HG02610 (cell line): ENCODE measurements around the gene EPB41.
"Not testable (repeated sequence)": the region's sequence is repeated elsewhere in the genome, so short reads cannot be mapped to it uniquely, and the experiment has no call there.

Experiments used
- ATAC-seq: cut with Tn5 transposase; IDR thresholded peaks from one replicate; pipeline ENCODE4 v1.9.1; 2021; ENCODE audit warnings: mild to moderate bottlenecking, moderate library complexity; ENCODE audit not compliant: unreplicated experiment

Gene EPB41

DNA sequence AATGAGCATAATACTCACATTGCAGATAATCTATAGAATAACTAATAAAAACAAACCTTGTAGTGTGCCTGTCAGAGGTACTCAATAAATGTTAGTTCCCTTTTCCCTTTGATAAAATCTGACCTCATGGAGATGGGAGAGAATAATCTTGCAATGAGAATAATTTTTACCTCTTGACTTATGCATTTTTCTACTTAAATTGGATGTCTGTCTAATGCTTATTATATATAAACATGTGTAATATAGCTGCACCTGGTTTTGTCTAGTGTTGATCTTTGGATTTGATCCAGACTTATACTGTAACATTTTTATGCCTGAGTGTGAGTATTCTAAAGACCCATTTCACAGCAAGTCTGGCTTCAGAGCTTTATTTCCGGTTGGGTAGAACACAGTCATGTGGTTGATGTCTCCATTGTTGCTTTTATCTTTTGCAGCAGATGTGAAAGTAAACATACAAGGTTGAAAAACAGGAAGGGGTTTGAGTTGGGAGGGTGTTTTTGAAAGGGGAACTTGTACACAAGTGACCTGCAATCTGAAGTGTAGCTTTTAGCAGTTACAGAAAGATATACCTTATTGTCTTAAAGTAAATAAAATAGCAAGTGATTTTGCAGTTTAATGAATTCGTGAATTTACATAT lies 12.4 kb downstream of the EPB41 start:
- peak; percentile 82 for ATAC-seq

DNA sequence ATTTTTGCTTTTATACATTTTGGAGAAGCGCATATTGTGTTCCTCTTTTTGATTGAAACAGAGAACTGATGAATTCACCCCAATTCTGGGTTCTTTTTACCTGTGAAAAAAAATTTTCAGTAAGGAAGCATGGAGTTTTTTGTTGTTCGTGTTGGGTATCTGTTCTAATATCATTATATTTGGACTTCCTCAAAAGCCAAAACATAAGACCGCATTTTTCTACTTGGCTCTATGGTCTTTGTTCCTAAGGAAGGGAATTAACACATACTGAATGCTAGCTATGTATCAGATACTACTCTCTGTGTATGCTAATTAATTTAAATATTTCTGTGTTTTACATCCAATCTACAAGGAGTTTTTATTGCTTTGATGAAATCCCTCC lies 12.9 kb downstream of the EPB41 start:
- ATAC-seq = no peak

DNA sequence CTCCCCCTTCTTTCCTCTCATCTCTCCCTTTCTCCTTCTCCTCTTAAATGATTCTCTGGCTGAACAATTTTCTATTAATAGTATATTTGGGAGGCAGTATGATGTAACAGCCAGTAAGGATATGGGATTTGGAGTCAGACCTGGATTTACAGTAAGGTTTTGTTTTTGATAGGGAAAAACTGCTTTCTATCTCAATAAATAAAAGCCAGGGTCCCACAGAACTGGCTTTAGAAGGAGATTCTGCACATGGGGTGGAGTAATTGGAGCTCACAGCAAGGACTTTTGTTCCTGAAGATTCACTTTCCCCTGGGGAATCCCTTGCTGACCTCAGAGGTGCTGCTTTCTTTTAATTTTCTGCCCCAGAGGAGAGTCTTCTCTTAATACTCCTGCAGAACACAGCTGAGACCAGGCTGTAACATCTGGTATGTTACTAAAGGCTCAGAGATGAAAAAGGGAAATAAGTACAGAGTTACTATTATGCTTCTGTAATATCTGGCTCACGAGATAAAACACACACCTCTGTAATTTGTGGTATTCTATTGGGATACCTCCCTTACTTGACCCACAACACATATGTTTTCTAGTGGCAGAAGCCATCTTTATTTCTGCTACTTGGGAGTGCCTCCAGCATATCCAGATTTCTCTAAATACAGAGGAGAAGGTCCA lies 13.4 kb downstream of the EPB41 start:
- no peak for ATAC-seq

DNA sequence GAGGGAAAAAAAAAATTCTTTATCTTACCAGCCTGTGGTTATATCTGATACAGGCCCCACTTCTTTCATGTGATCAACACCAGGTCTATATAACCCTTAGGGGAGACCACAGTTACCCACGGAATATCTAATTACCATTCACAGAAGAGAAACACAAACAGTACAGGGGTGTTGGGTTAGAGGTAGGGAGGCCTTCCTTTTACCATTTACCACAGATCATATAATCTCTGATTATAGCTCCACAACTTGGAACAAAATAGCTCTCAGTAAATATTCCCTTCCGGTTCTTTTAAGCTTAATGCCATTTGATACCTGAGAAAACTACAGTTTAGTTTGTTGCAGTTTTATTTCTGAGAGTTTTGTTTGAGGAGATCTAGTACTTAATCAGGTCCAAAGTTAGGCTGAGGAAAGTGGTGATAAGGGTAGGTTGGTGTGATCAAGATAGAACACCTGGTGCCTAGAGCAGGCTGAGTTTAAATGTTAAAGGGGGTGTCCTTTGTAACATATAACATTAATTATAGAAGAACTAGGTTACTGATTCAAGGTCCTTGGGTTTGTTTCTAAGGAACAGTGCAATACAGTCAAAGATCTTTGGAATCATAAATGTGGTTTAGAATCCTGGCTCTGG lies 14.1 kb downstream of the EPB41 start:
- no peak for ATAC-seq

GRCh38 chr1:28933277-28933676 lies 18.9 kb downstream of the EPB41 start:
- no peak for ATAC-seq

DNA sequence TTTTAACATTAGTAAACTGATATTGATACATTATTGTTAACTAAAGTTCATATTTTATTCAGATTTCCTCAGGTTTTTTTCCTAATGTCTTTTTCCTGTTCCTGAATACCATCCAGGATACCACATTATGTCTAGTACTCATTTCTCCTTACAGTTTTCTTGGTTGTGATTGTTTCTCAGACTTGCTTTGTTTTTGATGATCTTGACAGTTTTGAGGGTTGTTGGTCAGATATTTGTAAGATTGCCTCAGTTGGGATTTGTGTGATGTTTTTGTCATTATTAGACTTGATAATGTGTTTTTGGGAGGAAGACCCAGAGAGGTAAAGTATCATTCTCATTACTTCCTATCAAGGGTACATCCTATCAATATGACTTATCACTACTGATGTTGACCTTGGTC lies 19.5 kb downstream of the EPB41 start:
- no peak for ATAC-seq

DNA sequence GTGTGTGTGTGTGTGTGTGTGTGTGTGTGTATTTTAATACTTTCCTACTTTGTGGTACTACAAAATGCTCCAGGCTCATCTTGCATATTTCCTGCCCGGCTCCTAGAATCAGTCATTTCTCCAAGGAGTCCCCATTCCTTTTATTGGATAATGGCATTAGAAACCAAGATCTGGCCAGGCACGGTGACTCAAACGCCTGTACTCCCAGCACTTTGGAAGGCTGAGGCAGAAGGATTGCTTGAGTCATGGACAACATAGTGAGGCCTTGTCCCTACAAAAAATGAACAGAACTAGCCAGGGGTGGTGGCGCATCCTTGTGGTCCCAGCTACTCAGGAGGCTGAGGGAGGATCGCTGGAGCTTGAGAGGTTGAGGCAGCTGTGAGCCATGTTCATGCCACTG lies 20.3 kb downstream of the EPB41 start:
- ATAC-seq = no peak

DNA sequence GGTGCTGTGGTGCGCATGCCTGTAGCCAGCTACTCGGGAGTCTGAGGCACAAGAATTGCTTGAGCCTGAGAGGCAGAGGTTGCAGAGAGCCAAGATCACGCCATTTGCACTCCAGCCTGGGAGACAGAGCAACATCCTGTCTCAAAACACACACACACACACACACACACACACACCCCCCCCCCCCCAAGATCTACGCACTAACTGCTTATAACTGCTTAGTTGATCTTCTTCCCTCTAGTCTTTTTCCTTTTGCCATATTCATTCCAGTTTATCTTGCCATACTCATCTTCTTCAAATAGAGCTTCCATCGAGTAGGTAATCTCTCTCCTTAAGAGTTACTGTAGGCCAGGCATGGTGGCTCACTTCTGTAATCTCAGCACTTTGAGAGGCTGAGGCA lies 20.9 kb downstream of the EPB41 start:
- ATAC-seq = no peak

- ATAC-seq = no peak
These were observed 21.7 kb downstream of the EPB41 start for GRCh38 chr1:28936094-28936493.

DNA sequence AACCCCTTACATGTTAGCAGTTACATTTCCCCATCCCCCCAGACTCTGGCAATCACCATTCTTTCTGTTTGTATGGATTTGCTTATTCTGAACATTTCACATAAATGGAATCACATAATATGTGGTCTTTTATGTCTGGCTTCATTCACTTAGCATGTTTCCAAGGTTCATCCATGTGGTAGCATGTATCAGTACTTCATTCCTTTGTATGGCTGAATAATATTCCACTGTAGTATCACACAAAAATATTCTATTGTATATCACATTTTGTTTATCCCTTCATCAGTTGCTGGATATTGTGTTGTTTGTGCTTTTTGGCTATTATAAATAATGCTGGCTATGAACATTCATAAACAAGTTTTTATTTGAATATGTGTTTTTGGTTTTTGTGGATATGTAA lies 22.2 kb downstream of the EPB41 start:
- ATAC-seq = no peak

DNA sequence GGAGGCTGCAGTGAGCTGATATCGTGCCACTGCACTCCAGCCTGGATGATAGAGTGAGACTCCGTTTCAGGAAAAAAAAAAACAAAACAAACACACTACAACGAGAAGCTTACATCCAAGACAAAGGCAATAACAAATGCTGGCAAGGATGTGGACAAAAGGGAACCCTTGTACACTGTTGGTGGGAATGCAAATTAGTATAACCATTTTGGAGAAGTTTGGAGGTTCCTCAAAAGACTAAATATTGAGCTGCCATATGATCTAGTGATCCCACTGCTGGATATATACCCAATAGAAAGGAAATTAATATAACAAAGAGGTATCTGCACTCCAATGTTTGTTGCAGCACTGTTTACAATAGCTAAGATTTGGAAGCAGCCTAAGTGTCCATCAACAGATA lies 29.2 kb downstream of the EPB41 start:
- not testable (repeated sequence) for ATAC-seq

DNA sequence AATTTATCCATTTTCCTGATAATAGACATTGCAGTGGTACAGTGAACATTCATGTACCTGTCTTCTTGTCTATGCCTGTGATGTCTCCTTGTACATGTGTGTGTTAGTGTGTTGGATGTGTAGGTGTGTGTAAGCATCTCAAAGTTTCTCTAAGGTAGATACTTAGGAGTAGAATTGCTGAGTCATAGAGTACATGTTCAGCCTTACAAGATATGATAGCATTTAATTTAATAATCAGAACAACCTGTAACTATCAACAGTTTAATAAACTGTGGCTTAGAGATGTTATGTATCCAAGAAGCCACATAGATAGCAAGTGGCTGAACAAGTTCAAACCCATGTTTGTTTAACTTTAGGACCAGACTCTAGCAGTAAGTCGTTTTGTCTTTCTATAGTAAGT lies 35.6 kb downstream of the EPB41 start:
- ATAC-seq = no peak

- no peak for ATAC-seq
These were observed 36.1 kb downstream of the EPB41 start for GRCh38 chr1:28950449-28950848.

DNA sequence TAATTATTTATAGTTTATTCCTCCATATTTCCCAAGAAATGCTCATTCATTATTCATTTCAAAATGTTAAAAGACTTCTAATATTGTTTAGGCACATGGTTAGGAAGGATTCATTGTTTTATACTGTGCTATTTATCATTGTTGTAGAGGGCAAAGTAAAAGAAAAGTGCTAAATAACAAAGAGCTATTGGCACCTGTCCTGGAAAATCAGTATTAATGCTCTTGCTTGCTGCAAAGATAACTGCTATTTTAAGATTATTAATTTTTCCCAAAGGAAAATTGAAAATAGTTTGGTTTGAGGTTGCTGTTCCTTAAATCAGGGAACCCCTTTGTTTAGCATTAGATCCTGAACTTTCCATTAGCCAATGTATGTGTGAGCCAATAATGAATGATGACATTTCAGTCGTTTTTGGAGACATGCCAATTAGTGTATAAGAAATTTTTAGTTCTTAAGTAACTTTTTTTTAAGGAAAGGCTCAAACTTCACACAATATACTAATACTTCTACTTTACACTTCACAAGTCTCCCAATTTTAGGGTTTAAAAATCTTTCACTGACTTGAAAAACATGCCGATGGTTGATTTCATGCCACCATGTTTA lies 39.9 kb downstream of the EPB41 start:
- ATAC-seq = no peak

DNA sequence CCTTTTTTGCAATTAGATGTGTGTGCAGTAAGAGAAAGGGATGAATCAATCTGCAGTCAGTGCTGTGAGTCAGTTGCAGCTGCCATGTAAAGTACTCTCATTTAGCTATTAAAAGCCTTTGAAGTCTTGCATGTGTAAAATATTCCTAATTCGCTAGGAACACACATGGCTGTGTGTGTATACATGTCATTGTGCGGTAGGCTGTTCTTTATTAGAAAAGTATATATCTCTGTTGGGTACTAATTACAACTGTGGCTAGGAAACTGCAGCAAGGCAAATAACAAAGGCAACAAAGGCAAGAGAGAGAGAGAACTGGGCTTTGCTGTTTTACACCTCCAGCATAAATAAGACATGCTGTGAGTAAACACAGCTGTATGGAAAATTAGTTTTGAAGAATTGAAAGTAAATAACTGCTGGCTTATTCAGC lies 41.7 kb downstream of the EPB41 start:
- ATAC-seq = no peak

- peak; percentile 87 for ATAC-seq
These were observed 47.9 kb downstream of the EPB41 start for GRCh38 chr1:28962114-28962831.

- no peak for ATAC-seq
These were observed 51.0 kb downstream of the EPB41 start for GRCh38 chr1:28965271-28965870.

GRCh38 chr1:28966617-28967016 lies 52.2 kb downstream of the EPB41 start:
- ATAC-seq = no peak

GRCh38 chr1:28971980-28972771 lies 57.8 kb downstream of the EPB41 start:
- ATAC-seq = no peak
